Adrenal gland (tissue), 12 donors: ENCODE results near the gene NNAT. TPM values are rescaled to one million over a fixed set of nuclear protein-coding genes. Genes with fewer than 3 reads are reported as not detected.

Experiments used
- DNase-seq, 7 donors: peaks; one replicate each; pipeline ENCODE4 v3.0.0-alpha.2; 2019 to 2020
- H3K27ac ChIP-seq, 5 donors: fragments of 200-600 bp; sonication (generic) in 4 of 5; 1 replicate in 3 of 5; 2 replicates in 2 of 5; pipeline versions ENCODE4 v1.5.1 to v1.8.0; 2016 to 2020; ENCODE audit warnings: mild to moderate bottlenecking in 1 of 5
- H3K27me3 ChIP-seq: fragments of 200-600 bp; 2 replicates; pipeline ENCODE4 v1.8.0; 2021
- H3K36me3 ChIP-seq, 2 donors: fragments of 200-600 bp; replicated peaks in 1 of 2; 1 replicate in 1 of 2; 2 replicates in 1 of 2; pipeline versions ENCODE4 v1.5.1 to v1.8.0; 2018 to 2022
- H3K4me1 ChIP-seq, 2 donors: fragments of 200-600 bp; replicated peaks in 1 of 2; 1 replicate in 1 of 2; 2 replicates in 1 of 2; pipeline versions ENCODE4 v1.5.1 to v1.8.0; 2018 to 2021
- H3K4me3 ChIP-seq, 4 donors: fragments of 200-600 bp; sonication (generic) in 3 of 4; one replicate each; pipeline ENCODE4 v1.5.1; 2016 to 2018
- H3K9me3 ChIP-seq, 3 donors: fragments of 200-600 bp; sonication (generic) in 1 of 3; replicated peaks in 1 of 3; 1 replicate in 2 of 3; 2 replicates in 1 of 3; pipeline versions ENCODE4 v1.5.1 to v1.8.0; 2016 to 2021
- CTCF ChIP-seq, 6 experiments: fragments of 450-650 bp in 4 of 6; fragments of 200-600 bp in 2 of 6; sonication (generic) in 1 of 6; IDR thresholded peaks; 1 replicate in 5 of 6; 2 replicates in 1 of 6; pipeline versions ENCODE4 v1.5.1 to v1.8.0; 2016 to 2021; ENCODE audit warnings: antibody characterized with exemption in 6 of 6, mild to moderate bottlenecking in 2 of 6, moderate library complexity in 1 of 6
- POLR2A ChIP-seq, 2 donors: fragments of 450-650 bp; IDR thresholded peaks; one replicate each; pipeline ENCODE4 v1.6.1; 2017; ENCODE audit warnings: antibody characterized with exemption in 2 of 2, mild to moderate bottlenecking in 2 of 2, moderate library complexity in 1 of 2
- WGBS, 4 donors: extraction: QIAGEN DNeasy Blood & Tissue Kit in 2 of 4; methylation state at CpG; one replicate each; pipeline versions ENCODE4 v1.1.5 to v1.1.7; 2013 to 2017; 5-methylcytosine and 5-hydroxymethylcytosine counted together
- intact Hi-C, 2 donors: fragments of 100-400 bp; cut with DNase I; formaldehyde crosslinking; loops; one replicate each; pipeline versions ENCODE4 v1.14.1 to v1.15.0; 2022 to 2023
- polyA plus RNA-seq, 3 donors: library from polyadenylated mRNA; stranded (reverse); fragments of 200-250 nt in 2 of 3; fragments of 350-450 nt in 1 of 3; fragmentation: Illumina TruSeq in 1 of 3; extraction: RNeasy Lipid Tissue Mini Kit (QIAGEN cat#74804) in 1 of 3; gene quantifications; one replicate each; pipeline ENCODE4 v1.2.3, GENCODE V29; 2013 to 2014
- total RNA-seq, 9 donors: library from RNA; depleted of rRNA in 4 of 9; stranded (reverse); fragments of >200 nt in 4 of 9; fragments of 120-200 nt in 1 of 9; fragmentation: NEBNext Ultra II Directional in 1 of 9; extraction: Animal tissue kit (Norgen Biotek cat#: 25700) in 1 of 9; gene quantifications; one replicate each; pipeline versions ENCODE4 v1.1.0 to v1.2.4, GENCODE V29; 2013 to 2023
- donor health status: healthy with polysubstance abuse.
- donor health status: Bipolar disorder and iron deficiency.
- donor health status: DM: yes; HTN: yes; CAD: no.
- donor health status: DM: no; HTN: no; CAD: no.
- donor health status: DM: no; HTN: no; CAD: no.
- donor health status: DM: yes; HTN: yes; CAD: no.

The NNAT gene
- total and polyA plus RNA-seq, 12 donors = 0.22 to 23.5 (median 6.7) TPM; not detected in 2

GRCh38 chr20:37559312-37560027 lies 38.4 kb downstream of the NNAT start:
- 85 to 91% (median 89%) methylated on average over 11 of the region's 11 CpGs for WGBS, 4 donors
- no peaks in the 10 kb centered on the region for H3K9me3 ChIP-seq
- DNase-seq = peak in 1 of 7 donors; percentile 37
- no peak overlapping the region for H3K27ac ChIP-seq
- H3K4me1 ChIP-seq = no peaks in the 10 kb centered on the region
- intact Hi-C loops = loop anchor here (5.0 to 10.0 kb wide), 3 partner anchors 435 to 663 kb away; no protein-coding TSS in a partner anchor
- H3K27me3 ChIP-seq = peaks cover 16% of the 10 kb centered on the region
- H3K36me3 ChIP-seq = no peaks in the 10 kb centered on the region
- H3K4me3 ChIP-seq = no peak overlapping the region
- no peak for TF ChIP-seq POLR2A (IDR thresholded peaks at IDR 0.05)
- no peak for TF ChIP-seq CTCF (IDR thresholded peaks at IDR 0.05)

- Histone ChIP-seq H3K27me3 (peaks cover 18% of the 10 kb centered on the region), H3K36me3 (no peaks in the 10 kb centered on the region), H3K27ac (no peak overlapping the region), H3K4me1 (no peaks in the 10 kb centered on the region), H3K4me3 (no peak overlapping the region), H3K9me3 (no peaks in the 10 kb centered on the region)
- WGBS, 4 donors = 72 to 82% (median 77%) methylated on average over 4 of the region's 4 CpGs
- TF ChIP-seq CTCF (IDR thresholded peaks at IDR 0.05) = no peak
- no peak for TF ChIP-seq POLR2A (IDR thresholded peaks at IDR 0.05)
- peak in 1 of 7 donors; percentile 11 for DNase-seq
- intact Hi-C loops = loop anchor here (5.0 to 10.0 kb wide), 3 partner anchors 434 to 662 kb away; no protein-coding TSS in a partner anchor
Observed at GRCh38 chr20:37560629-37561028, 39.6 kb downstream of the NNAT start.

GRCh38 chr20:37562695-37563480 lies 41.8 kb downstream of the NNAT start:
- H3K4me3 ChIP-seq = no peak overlapping the region
- H3K9me3 ChIP-seq = no peaks in the 10 kb centered on the region
- DNase-seq = peak in 1 of 7 donors; percentile 40
- no peaks in the 10 kb centered on the region for H3K36me3 ChIP-seq
- no peak overlapping the region for H3K27ac ChIP-seq
- WGBS, 4 donors = 37 to 47% (median 43%) methylated on average over 3 of the region's 3 CpGs
- TF ChIP-seq POLR2A (IDR thresholded peaks at IDR 0.05) = no peak
- no peak for TF ChIP-seq CTCF (IDR thresholded peaks at IDR 0.05)
- no peaks in the 10 kb centered on the region for H3K4me1 ChIP-seq
- intact Hi-C loops = loop anchor here (5.0 to 10.0 kb wide), 3 partner anchors 432 to 659 kb away; no protein-coding TSS in a partner anchor
- H3K27me3 ChIP-seq = peaks cover 18% of the 10 kb centered on the region

- no peaks in the 10 kb centered on the region for H3K36me3 ChIP-seq
- intact Hi-C loops = loop anchor here (5.0 to 10.0 kb wide), 3 partner anchors 431 to 658 kb away; no protein-coding TSS in a partner anchor
- H3K9me3 ChIP-seq = no peaks in the 10 kb centered on the region
- no peak for TF ChIP-seq CTCF (IDR thresholded peaks at IDR 0.05)
- no peak for TF ChIP-seq POLR2A (IDR thresholded peaks at IDR 0.05)
- no peaks in the 10 kb centered on the region for H3K4me1 ChIP-seq
- H3K27ac ChIP-seq = no peak overlapping the region
- peaks cover 18% of the 10 kb centered on the region for H3K27me3 ChIP-seq
- peak in 1 of 7 donors; percentile 46 for DNase-seq
- WGBS, 4 donors = 36 to 43% (median 39%) methylated on average over 15 to 19 of the region's 19 CpGs
- H3K4me3 ChIP-seq = no peak overlapping the region
Observed at GRCh38 chr20:37564016-37564387, 43.0 kb downstream of the NNAT start.
